SKM-1 treated with dmso at 0.1 percent for 144 hours (cell line): ENCODE results near the gene TNNC1.

Experiments used
- DNase-seq: peaks from one replicate; lab custom pipeline; 2025; ENCODE audit not compliant: unreplicated experiment; lab: John Stamatoyannopoulos, UW

TNNC1 gene

GRCh38 chr3:52458770-52459545 lies 5.1 kb upstream of the TNNC1 start:
- DNase-seq = no peak

- no peak for DNase-seq
These were observed 4.4 kb upstream of the TNNC1 start for GRCh38 chr3:52458031-52458760.

GRCh38 chr3:52456800-52457183 lies 3.0 kb upstream of the TNNC1 start:
- DNase-seq = no peak

GRCh38 chr3:52456169-52456799 lies 2.4 kb upstream of the TNNC1 start:
- no peak for DNase-seq

- DNase-seq = peak; percentile 61
These were observed 1.7 kb upstream of the TNNC1 start, which contains the start of gene NISCH for GRCh38 chr3:52455283-52456168. Gene NISCH, plus strand, starts transcription at chr3:52455604. Its CDS starts 38 bp downstream, at chr3:52455642.

- DNase-seq = no peak
These were observed 1.1 kb upstream of the TNNC1 start for GRCh38 chr3:52454938-52455282.

- no peak for DNase-seq
These were observed 553 bp upstream of the TNNC1 start for GRCh38 chr3:52454250-52454937.

GRCh38 chr3:52452570-52453221 lies 1.1 kb downstream of the TNNC1 start:
- DNase-seq = no peak

- no peak for DNase-seq
These were observed 1.7 kb downstream of the TNNC1 start for GRCh38 chr3:52452126-52452525.

GRCh38 chr3:52451237-52452083 lies 2.4 kb downstream of the TNNC1 start:
- DNase-seq = no peak

- DNase-seq = no peak
These were observed 3.2 kb downstream of the TNNC1 start for GRCh38 chr3:52450489-52451236.

- DNase-seq = no peak
These were observed 6.1 kb downstream of the TNNC1 start for GRCh38 chr3:52447512-52448355.

- peak; percentile 32 for DNase-seq
These were observed 7.0 kb downstream of the TNNC1 start for GRCh38 chr3:52446631-52447511.

GRCh38 chr3:52446042-52446441 lies 7.8 kb downstream of the TNNC1 start:
- no peak for DNase-seq

GRCh38 chr3:52444860-52445793 lies 8.7 kb downstream of the TNNC1 start, which contains the start of gene SEMA3G:
Gene SEMA3G, minus strand, starts transcription at chr3:52445103. Its CDS starts 76 bp downstream, at chr3:52445027.
- DNase-seq = peak; percentile 74
